ENCODE results near the gene RALGAPA1.

Gene RALGAPA1

DNA sequence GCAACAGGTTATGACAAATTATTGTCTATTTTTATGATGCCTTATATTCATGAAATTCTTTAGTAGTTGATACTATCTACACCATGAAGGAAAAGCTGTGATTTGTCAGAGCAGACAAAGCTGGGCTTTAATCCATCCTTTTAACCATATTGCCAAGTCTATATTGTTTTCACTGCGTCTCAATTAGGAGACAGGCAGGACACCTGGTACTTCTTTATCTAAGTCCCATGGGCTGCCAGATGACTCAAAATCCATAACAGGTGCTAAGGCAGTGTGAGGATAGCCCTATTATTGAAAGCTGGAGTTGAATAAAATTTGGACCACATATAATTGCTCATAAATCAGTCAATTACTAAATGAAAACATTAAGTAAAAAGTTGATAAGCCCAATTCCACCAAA lies 252.5 kb downstream of the RALGAPA1 start:
- Histone ChIP-seq H2AFZ (ENCODE audit: insufficient read depth, low read length, poor library complexity) (no peak overlapping the region), H3K14ac (ENCODE audit: low read length) (no peak overlapping the region), H3K4ac (ENCODE audit: low read depth, low read length) (no peak overlapping the region), H3K4me3 (ENCODE audit: low read depth, low read length) (no peak overlapping the region), H3K9me3 (ENCODE audit: insufficient read depth, low read depth, low read length) (no peaks in the 10 kb centered on the region), H3K9ac (ENCODE audit: low read length) (no peak overlapping the region), H3K18ac (ENCODE audit: low read length) (no peak overlapping the region), H3K79me2 (ENCODE audit: control insufficient read depth, insufficient read depth, low read length, poor library complexity) (no peaks in the 10 kb centered on the region), H3K27me3 (ENCODE audit: insufficient read depth, low read length) (no peaks in the 10 kb centered on the region), H2BK5ac (ENCODE audit: low read depth, low read length, poor library complexity) (no peak overlapping the region), H3K27ac (ENCODE audit: low read depth, low read length) (no peak overlapping the region), H3K36me3 (ENCODE audit: control insufficient read depth in 1 of 2, insufficient read depth in 2 of 2, low read length in 2 of 2) (no peaks in the 10 kb centered on the region), H3K23ac (ENCODE audit: low read length) (no peak overlapping the region), H2BK120ac (ENCODE audit: insufficient read depth, low read length, poor library complexity) (no peak overlapping the region), H2BK12ac (ENCODE audit: low read length) (no peak overlapping the region), H3K4me1 (ENCODE audit: control insufficient read depth in 1 of 2, insufficient read depth in 2 of 2, low read length in 2 of 2) (no peaks in the 10 kb centered on the region), H3K79me1 (ENCODE audit: low read length) (no peaks in the 10 kb centered on the region), H4K8ac (ENCODE audit: low read depth, low read length) (no peak overlapping the region), H2AK5ac (ENCODE audit: low read length) (no peak overlapping the region), H4K91ac (ENCODE audit: low read depth, low read length) (no peak overlapping the region), H4K12ac (ENCODE audit: low read depth, low read length) (no peak overlapping the region), H3K4me2 (ENCODE audit: low read length) (no peak overlapping the region)
- WGBS (ENCODE audit: extremely low coverage, insufficient coverage, insufficient read length) = no CpG with 5 or more reads among the region's 1 CpG
- DNase-seq = no peak

- H3K4me2 ChIP-seq (ENCODE audit: low read length) = no peak overlapping the region
- H4K8ac ChIP-seq (ENCODE audit: low read depth, low read length) = no peak overlapping the region
- H3K4me3 ChIP-seq (ENCODE audit: low read depth, low read length) = no peak overlapping the region
- H3K27ac ChIP-seq (ENCODE audit: low read depth, low read length) = no peak overlapping the region
- no peak overlapping the region for H3K18ac ChIP-seq (ENCODE audit: low read length)
- peak in 1 of 2 donors; percentile 55 for DNase-seq
- no peak overlapping the region for H4K12ac ChIP-seq (ENCODE audit: low read depth, low read length)
- H2BK120ac ChIP-seq (ENCODE audit: insufficient read depth, low read length, poor library complexity) = no peak overlapping the region
- no peak overlapping the region for H3K9ac ChIP-seq (ENCODE audit: low read length)
- no CpG with 5 or more reads among the region's 1 CpG for WGBS (ENCODE audit: extremely low coverage, insufficient coverage, insufficient read length)
- no peak overlapping the region for H2AFZ ChIP-seq (ENCODE audit: insufficient read depth, low read length, poor library complexity)
- no peaks in the 10 kb centered on the region for H3K4me1 ChIP-seq (ENCODE audit: control insufficient read depth in 1 of 2, insufficient read depth in 2 of 2, low read length in 2 of 2)
- H2BK5ac ChIP-seq (ENCODE audit: low read depth, low read length, poor library complexity) = no peak overlapping the region
- H4K91ac ChIP-seq (ENCODE audit: low read depth, low read length) = no peak overlapping the region
- H3K27me3 ChIP-seq (ENCODE audit: insufficient read depth, low read length) = no peaks in the 10 kb centered on the region
- H2BK12ac ChIP-seq (ENCODE audit: low read length) = no peak overlapping the region
- no peaks in the 10 kb centered on the region for H3K79me1 ChIP-seq (ENCODE audit: low read length)
- no peaks in the 10 kb centered on the region for H3K9me3 ChIP-seq (ENCODE audit: insufficient read depth, low read depth, low read length)
- H3K14ac ChIP-seq (ENCODE audit: low read length) = no peak overlapping the region
- no peak overlapping the region for H3K4ac ChIP-seq (ENCODE audit: low read depth, low read length)
- no peaks in the 10 kb centered on the region for H3K36me3 ChIP-seq (ENCODE audit: control insufficient read depth in 1 of 2, insufficient read depth in 2 of 2, low read length in 2 of 2)
- no peak overlapping the region for H2AK5ac ChIP-seq (ENCODE audit: low read length)
- H3K23ac ChIP-seq (ENCODE audit: low read length) = no peak overlapping the region
- H3K79me2 ChIP-seq (ENCODE audit: control insufficient read depth, insufficient read depth, low read length, poor library complexity) = no peaks in the 10 kb centered on the region
These were observed 255.3 kb downstream of the RALGAPA1 start for GRCh38 chr14:35553808-35554207.

- WGBS (ENCODE audit: extremely low coverage, insufficient coverage, insufficient read length) = no CpG with 5 or more reads among the region's 1 CpG
These were observed 258.0 kb downstream of the RALGAPA1 start for GRCh38 chr14:35551081-35551480.

GRCh38 chr14:35549551-35549950 lies 259.5 kb downstream of the RALGAPA1 start:
- Histone ChIP-seq H2BK5ac (ENCODE audit: low read depth, low read length, poor library complexity) (no peak overlapping the region), H4K12ac (ENCODE audit: low read depth, low read length) (no peak overlapping the region)

More at GRCh38 chr14:35551081-35551480, 258.0 kb downstream of the RALGAPA1 start:
- Histone ChIP-seq H3K27me3 (ENCODE audit: insufficient read depth, low read length) (no peaks in the 10 kb centered on the region), H3K23ac (ENCODE audit: low read length) (no peak overlapping the region), H3K14ac (ENCODE audit: low read length) (no peak overlapping the region), H3K36me3 (ENCODE audit: control insufficient read depth in 1 of 2, insufficient read depth in 2 of 2, low read length in 2 of 2) (no peaks in the 10 kb centered on the region), H3K4me3 (ENCODE audit: low read depth, low read length) (no peak overlapping the region), H2BK120ac (ENCODE audit: insufficient read depth, low read length, poor library complexity) (no peak overlapping the region), H3K9ac (ENCODE audit: low read length) (no peak overlapping the region), H4K8ac (ENCODE audit: low read depth, low read length) (no peak overlapping the region), H3K27ac (ENCODE audit: low read depth, low read length) (no peak overlapping the region), H3K4me1 (ENCODE audit: control insufficient read depth in 1 of 2, insufficient read depth in 2 of 2, low read length in 2 of 2) (no peaks in the 10 kb centered on the region), H2BK5ac (ENCODE audit: low read depth, low read length, poor library complexity) (no peak overlapping the region), H2AK5ac (ENCODE audit: low read length) (no peak overlapping the region), H2AFZ (ENCODE audit: insufficient read depth, low read length, poor library complexity) (no peak overlapping the region), H3K79me1 (ENCODE audit: low read length) (no peaks in the 10 kb centered on the region), H3K79me2 (ENCODE audit: control insufficient read depth, insufficient read depth, low read length, poor library complexity) (no peaks in the 10 kb centered on the region), H3K18ac (ENCODE audit: low read length) (no peak overlapping the region), H3K4me2 (ENCODE audit: low read length) (no peak overlapping the region), H4K12ac (ENCODE audit: low read depth, low read length) (no peak overlapping the region), H3K9me3 (ENCODE audit: insufficient read depth, low read depth, low read length) (no peaks in the 10 kb centered on the region), H3K4ac (ENCODE audit: low read depth, low read length) (no peak overlapping the region), H2BK12ac (ENCODE audit: low read length) (no peak overlapping the region), H4K91ac (ENCODE audit: low read depth, low read length) (no peak overlapping the region)
- DNase-seq = no peak

More at GRCh38 chr14:35549551-35549950, 259.5 kb downstream of the RALGAPA1 start:
- Histone ChIP-seq H3K4ac (ENCODE audit: low read depth, low read length) (no peak overlapping the region), H3K9me3 (ENCODE audit: insufficient read depth, low read depth, low read length) (no peaks in the 10 kb centered on the region), H3K4me1 (ENCODE audit: control insufficient read depth in 1 of 2, insufficient read depth in 2 of 2, low read length in 2 of 2) (no peaks in the 10 kb centered on the region), H4K91ac (ENCODE audit: low read depth, low read length) (no peak overlapping the region), H2BK12ac (ENCODE audit: low read length) (no peak overlapping the region), H3K27ac (ENCODE audit: low read depth, low read length) (no peak overlapping the region), H2AFZ (ENCODE audit: insufficient read depth, low read length, poor library complexity) (no peak overlapping the region), H3K4me2 (ENCODE audit: low read length) (no peak overlapping the region), H3K9ac (ENCODE audit: low read length) (no peak overlapping the region), H4K8ac (ENCODE audit: low read depth, low read length) (no peak overlapping the region), H3K14ac (ENCODE audit: low read length) (no peak overlapping the region), H3K23ac (ENCODE audit: low read length) (no peak overlapping the region), H3K79me2 (ENCODE audit: control insufficient read depth, insufficient read depth, low read length, poor library complexity) (no peaks in the 10 kb centered on the region), H2BK120ac (ENCODE audit: insufficient read depth, low read length, poor library complexity) (no peak overlapping the region), H3K4me3 (ENCODE audit: low read depth, low read length) (no peak overlapping the region), H3K27me3 (ENCODE audit: insufficient read depth, low read length) (no peaks in the 10 kb centered on the region), H3K36me3 (ENCODE audit: control insufficient read depth in 1 of 2, insufficient read depth in 2 of 2, low read length in 2 of 2) (no peaks in the 10 kb centered on the region), H2AK5ac (ENCODE audit: low read length) (no peak overlapping the region), H3K18ac (ENCODE audit: low read length) (no peak overlapping the region), H3K79me1 (ENCODE audit: low read length) (no peaks in the 10 kb centered on the region)
- no CpG with 5 or more reads among the region's 4 CpGs for WGBS (ENCODE audit: extremely low coverage, insufficient coverage, insufficient read length)
- no peak for DNase-seq

Measured in trophoblast cell (in vitro differentiated cells and primary cell).